Smooth muscle cell (in vitro differentiated cells): ENCODE data around the gene KIF5A. TPM values are rescaled to one million over a fixed set of nuclear protein-coding genes. Genes with fewer than 3 reads are reported as not detected.

Experiments
- DNase-seq: peaks from one replicate; lab custom pipeline; 2025; ENCODE audit not compliant: unreplicated experiment; lab: John Stamatoyannopoulos, UW
- H2AFZ ChIP-seq: fragments of 200-600 bp; sonication (generic); 2 replicates; pipeline ENCODE4 v1.6.0; 2016; ENCODE audit warnings: antibody characterized with exemption, low read depth, mild to moderate bottlenecking
- H3F3A ChIP-seq: fragments of 200-600 bp; sonication (generic); 2 replicates; pipeline ENCODE4 v1.6.0; 2017; ENCODE audit warnings: antibody characterized with exemption, low read depth
- H3K27ac ChIP-seq: fragments of 200-600 bp; sonication (generic); 2 replicates; pipeline ENCODE4 v1.5.1; 2016; ENCODE audit warnings: low read depth, mild to moderate bottlenecking
- H3K27me3 ChIP-seq: fragments of 200-600 bp; sonication (generic); 2 replicates; pipeline ENCODE4 v1.6.1; 2016; ENCODE audit warnings: low read depth, mild to moderate bottlenecking
- H3K36me3 ChIP-seq: fragments of 200-600 bp; sonication (generic); 2 replicates; pipeline ENCODE4 v1.5.1; 2016; ENCODE audit warnings: low read depth
- H3K4me1 ChIP-seq: fragments of 200-600 bp; sonication (generic); 2 replicates; pipeline ENCODE4 v1.5.1; 2016; ENCODE audit warnings: low read depth
- H3K4me2 ChIP-seq: fragments of 200-600 bp; sonication (generic); 2 replicates; pipeline ENCODE4 v1.6.0; 2016; ENCODE audit warnings: mild to moderate bottlenecking
- H3K4me3 ChIP-seq: fragments of 200-600 bp; sonication (generic); 2 replicates; pipeline ENCODE4 v1.5.1; 2016; ENCODE audit warnings: mild to moderate bottlenecking
- H3K79me2 ChIP-seq: fragments of 200-600 bp; sonication (generic); 2 replicates; pipeline ENCODE4 v1.6.0; 2016; ENCODE audit warnings: low read depth, mild to moderate bottlenecking
- H3K9ac ChIP-seq: fragments of 200-600 bp; sonication (generic); 2 replicates; pipeline ENCODE4 v1.6.0; 2016; ENCODE audit warnings: low read depth
- H3K9me3 ChIP-seq: fragments of 200-600 bp; sonication (generic); replicated peaks from 2 replicates; pipeline ENCODE4 v1.5.1; 2016; ENCODE audit warnings: low read depth
- H4K20me1 ChIP-seq: fragments of 200-600 bp; sonication (generic); 2 replicates; pipeline ENCODE4 v1.6.0; 2016; ENCODE audit warnings: low read depth
- CTCF ChIP-seq: fragments of 200-600 bp; sonication (generic); IDR thresholded peaks from 2 replicates; pipeline ENCODE4 v1.5.1; 2017; ENCODE audit warnings: borderline replicate concordance, mild to moderate bottlenecking, antibody characterized with exemption; ENCODE audit not compliant: insufficient read depth, poor library complexity, severe bottlenecking
- WGBS: methylation state at CpG from one replicate; pipeline ENCODE4 v1.1.7; 2016; ENCODE audit warnings: low lambda C conversion rate; 5-methylcytosine and 5-hydroxymethylcytosine counted together
- polyA plus RNA-seq: library from polyadenylated mRNA; unstranded; fragments of >200 nt; fragmentation: Nextera tagmentation; extraction: Ambion mirVana; gene quantifications from 2 replicates; pipeline ENCODE4 v1.2.1, GENCODE V29; 2016
- total RNA-seq: library from RNA; depleted of rRNA; stranded (reverse); fragments of >200 nt; gene quantifications from 2 replicates; pipeline ENCODE4 v1.2.3, GENCODE V29; 2014

Gene KIF5A
- total and polyA plus RNA-seq, 2 experiments from 2014 or later, result 0.34 to 2.8 TPM

GRCh38 chr12:57523706-57524614 lies 25.9 kb upstream of the KIF5A start:
- peak overlapping the region; percentile 97 for H3K27ac ChIP-seq
- H3K4me1 ChIP-seq, result peaks cover 31% of the 10 kb centered on the region
- H2AFZ ChIP-seq, result no peak overlapping the region
- H3K4me2 ChIP-seq, result peak overlapping the region; percentile 92
- H3K36me3 ChIP-seq, result no peaks in the 10 kb centered on the region
- H3K9me3 ChIP-seq, result no peaks in the 10 kb centered on the region
- peak overlapping the region; percentile 97 for H3K4me3 ChIP-seq
- H3K79me2 ChIP-seq, result peaks cover 37% of the 10 kb centered on the region
- DNase-seq, result no peak
- WGBS, result 79% methylated on average over 14 of the region's 14 CpGs
- H3K9ac ChIP-seq, result peak overlapping the region; percentile 81
- TF ChIP-seq CTCF, result no peak
- H4K20me1 ChIP-seq, result peaks cover 42% of the 10 kb centered on the region
- peaks cover 32% of the 10 kb centered on the region for H3F3A ChIP-seq
- H3K27me3 ChIP-seq, result no peaks in the 10 kb centered on the region

GRCh38 chr12:57524814-57525614 lies 24.8 kb upstream of the KIF5A start:
- no peaks in the 10 kb centered on the region for H3K9me3 ChIP-seq
- no peak overlapping the region for H3K27ac ChIP-seq
- H2AFZ ChIP-seq, result no peak overlapping the region
- H4K20me1 ChIP-seq, result peaks cover 40% of the 10 kb centered on the region
- peaks cover 28% of the 10 kb centered on the region for H3K79me2 ChIP-seq
- peaks cover 33% of the 10 kb centered on the region for H3F3A ChIP-seq
- peaks cover 24% of the 10 kb centered on the region for H3K4me1 ChIP-seq
- no peak overlapping the region for H3K9ac ChIP-seq
- 93% methylated on average over 11 of the region's 11 CpGs for WGBS
- no peak for DNase-seq
- peak overlapping the region; percentile 92 for H3K4me2 ChIP-seq
- H3K27me3 ChIP-seq, result no peaks in the 10 kb centered on the region
- H3K4me3 ChIP-seq, result peak overlapping the region; percentile 97
- H3K36me3 ChIP-seq, result no peaks in the 10 kb centered on the region
- no peak for TF ChIP-seq CTCF

- Histone ChIP-seq H3K79me2 (peaks cover 28% of the 10 kb centered on the region), H3K4me1 (peaks cover 24% of the 10 kb centered on the region), H3K9me3 (no peaks in the 10 kb centered on the region), H3K9ac (no peak overlapping the region), H3K4me3 (no peak overlapping the region), H3F3A (peaks cover 40% of the 10 kb centered on the region), H3K27me3 (no peaks in the 10 kb centered on the region), H4K20me1 (peaks cover 43% of the 10 kb centered on the region), H3K4me2 (no peak overlapping the region), H3K36me3 (no peaks in the 10 kb centered on the region), H3K27ac (no peak overlapping the region), H2AFZ (no peak overlapping the region)
- TF ChIP-seq CTCF, result no peak
- DNase-seq, result no peak
- 98% methylated on average over 14 of the region's 16 CpGs for WGBS
These were observed 24.0 kb upstream of the KIF5A start for GRCh38 chr12:57525615-57526383.
